Measurements from ENCODE around the gene SLC25A13. TPM values are rescaled to one million over a fixed set of nuclear protein-coding genes. Genes with fewer than 3 reads are reported as not detected.
"Not testable (repeated sequence)": the region's sequence is repeated elsewhere in the genome, so short reads cannot be mapped to it uniquely, and the experiment has no call there.

SLC25A13 gene, protein sequence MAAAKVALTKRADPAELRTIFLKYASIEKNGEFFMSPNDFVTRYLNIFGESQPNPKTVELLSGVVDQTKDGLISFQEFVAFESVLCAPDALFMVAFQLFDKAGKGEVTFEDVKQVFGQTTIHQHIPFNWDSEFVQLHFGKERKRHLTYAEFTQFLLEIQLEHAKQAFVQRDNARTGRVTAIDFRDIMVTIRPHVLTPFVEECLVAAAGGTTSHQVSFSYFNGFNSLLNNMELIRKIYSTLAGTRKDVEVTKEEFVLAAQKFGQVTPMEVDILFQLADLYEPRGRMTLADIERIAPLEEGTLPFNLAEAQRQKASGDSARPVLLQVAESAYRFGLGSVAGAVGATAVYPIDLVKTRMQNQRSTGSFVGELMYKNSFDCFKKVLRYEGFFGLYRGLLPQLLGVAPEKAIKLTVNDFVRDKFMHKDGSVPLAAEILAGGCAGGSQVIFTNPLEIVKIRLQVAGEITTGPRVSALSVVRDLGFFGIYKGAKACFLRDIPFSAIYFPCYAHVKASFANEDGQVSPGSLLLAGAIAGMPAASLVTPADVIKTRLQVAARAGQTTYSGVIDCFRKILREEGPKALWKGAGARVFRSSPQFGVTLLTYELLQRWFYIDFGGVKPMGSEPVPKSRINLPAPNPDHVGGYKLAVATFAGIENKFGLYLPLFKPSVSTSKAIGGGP
- 10 to 100 TPM; 20.2 to 41.2 TPM for total RNA-seq
- 10 to 100 TPM; 22.5 to 29.4 (median 25.1) TPM for polyA plus RNA-seq (ENCODE audit: insufficient read length in 6 of 6)
- long read RNA-seq, donor 1, partial matches to known transcripts = 0 of 2 reads
- long read RNA-seq, donor 1, other reads (novel, unspliced or antisense) = 0 of 2 reads
- long read RNA-seq, donor 2, partial matches to known transcripts = 7 of 10 reads
- long read RNA-seq, donor 2, other reads (novel, unspliced or antisense) = 0 of 10 reads
- long read RNA-seq, donor 3, partial matches to known transcripts = 0 of 5 reads
- long read RNA-seq, donor 3, other reads (novel, unspliced or antisense) = 0 of 5 reads
- long read RNA-seq, donor 4, partial matches to known transcripts = 6 of 10 reads
- long read RNA-seq, donor 4, other reads (novel, unspliced or antisense) = 1 of 10 reads
- long read RNA-seq, donor 5, partial matches to known transcripts = 0 of 4 reads
- long read RNA-seq, donor 5, other reads (novel, unspliced or antisense) = 0 of 4 reads
- long read RNA-seq, donor 6, partial matches to known transcripts = 14 of 17 reads
- long read RNA-seq, donor 6, other reads (novel, unspliced or antisense) = 0 of 17 reads
- long read RNA-seq, donor 7, partial matches to known transcripts = 0 of 1 reads
- long read RNA-seq, donor 7, other reads (novel, unspliced or antisense) = 0 of 1 reads
- long read RNA-seq, donor 8, partial matches to known transcripts = 0 of 1 reads
- long read RNA-seq, donor 8, other reads (novel, unspliced or antisense) = 0 of 1 reads
- long read RNA-seq, donor 9 = 0 reads
- long read RNA-seq, donor 10, partial matches to known transcripts = 6 of 9 reads
- long read RNA-seq, donor 10, other reads (novel, unspliced or antisense) = 2 of 9 reads
- long read RNA-seq, donor 11, transcript SLC25A13-201 (18 exons, 3,136 nt) = major isoform, 8 of 31 reads
- long read RNA-seq, donor 11, partial matches to known transcripts = 23 of 31 reads
- long read RNA-seq, donor 11, other reads (novel, unspliced or antisense) = 0 of 31 reads
- long read RNA-seq, donor 12, partial matches to known transcripts = 0 of 4 reads
- long read RNA-seq, donor 12, other reads (novel, unspliced or antisense) = 0 of 4 reads

DNA sequence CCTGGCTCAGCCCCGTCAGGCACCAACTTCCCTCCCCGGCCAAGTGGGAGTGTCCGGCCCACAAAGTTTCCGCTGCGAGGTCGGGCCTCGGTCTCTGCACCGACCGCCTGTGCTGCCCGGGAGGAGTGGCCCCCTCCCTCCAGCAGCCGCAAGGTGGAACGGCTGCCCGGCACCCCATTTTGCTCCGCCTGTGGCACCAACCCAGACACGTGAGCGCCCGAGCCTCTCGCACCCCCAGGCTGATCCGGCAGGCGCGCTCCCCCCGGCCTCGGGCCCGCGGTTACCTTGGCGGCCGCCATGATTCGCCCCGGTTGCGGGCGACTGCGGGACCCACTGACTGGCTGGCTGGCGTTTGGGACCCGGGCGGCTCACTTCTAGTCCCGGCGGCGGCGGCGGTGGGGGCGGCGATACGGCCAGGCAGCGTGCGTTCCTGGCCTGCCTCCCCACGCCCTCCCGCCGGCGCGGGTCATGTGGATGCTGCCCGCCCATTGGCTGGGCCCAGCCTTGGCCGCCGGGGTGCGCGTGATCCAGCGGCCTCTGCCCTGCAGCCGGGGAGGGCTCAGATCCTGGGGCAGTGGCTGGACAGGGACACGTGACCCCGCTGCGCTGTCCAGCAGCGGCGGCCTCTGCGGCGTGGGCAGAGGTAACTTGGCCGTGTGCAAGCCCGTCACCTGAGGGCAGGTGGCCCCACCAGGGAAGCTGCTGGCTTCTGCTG lies at the start of gene SLC25A13:
Gene SLC25A13 (minus strand): TSS at position 441 of the 715 bp plus-strand sequence. CDS start 142 bp downstream, at position 299.
- Histone ChIP-seq H3K9me3 (no peaks in the 10 kb centered on the region), H3K36me3 (no peaks in the 10 kb centered on the region), H3K4me3 (peak within 1 kb of the TSS; percentile 97 to 99), H3K4me1 (peaks cover 4 to 45% of the 10 kb centered on the region in 2 donors), H3K27me3 (no peaks in the 10 kb centered on the region), H3K27ac (peak within 1 kb of the TSS; percentile 98 to 99)
- intact Hi-C loops (cut with DNase I) = no loop called here
- peak; percentile 98 for ATAC-seq
- peak; percentile 69 to 99 (median 92) for DNase-seq
- TF ChIP-seq, protein P1, sequence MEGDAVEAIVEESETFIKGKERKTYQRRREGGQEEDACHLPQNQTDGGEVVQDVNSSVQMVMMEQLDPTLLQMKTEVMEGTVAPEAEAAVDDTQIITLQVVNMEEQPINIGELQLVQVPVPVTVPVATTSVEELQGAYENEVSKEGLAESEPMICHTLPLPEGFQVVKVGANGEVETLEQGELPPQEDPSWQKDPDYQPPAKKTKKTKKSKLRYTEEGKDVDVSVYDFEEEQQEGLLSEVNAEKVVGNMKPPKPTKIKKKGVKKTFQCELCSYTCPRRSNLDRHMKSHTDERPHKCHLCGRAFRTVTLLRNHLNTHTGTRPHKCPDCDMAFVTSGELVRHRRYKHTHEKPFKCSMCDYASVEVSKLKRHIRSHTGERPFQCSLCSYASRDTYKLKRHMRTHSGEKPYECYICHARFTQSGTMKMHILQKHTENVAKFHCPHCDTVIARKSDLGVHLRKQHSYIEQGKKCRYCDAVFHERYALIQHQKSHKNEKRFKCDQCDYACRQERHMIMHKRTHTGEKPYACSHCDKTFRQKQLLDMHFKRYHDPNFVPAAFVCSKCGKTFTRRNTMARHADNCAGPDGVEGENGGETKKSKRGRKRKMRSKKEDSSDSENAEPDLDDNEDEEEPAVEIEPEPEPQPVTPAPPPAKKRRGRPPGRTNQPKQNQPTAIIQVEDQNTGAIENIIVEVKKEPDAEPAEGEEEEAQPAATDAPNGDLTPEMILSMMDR (IDR thresholded peaks at IDR 0.05) = peak in 1 of 2 donors; percentile 8

DNA sequence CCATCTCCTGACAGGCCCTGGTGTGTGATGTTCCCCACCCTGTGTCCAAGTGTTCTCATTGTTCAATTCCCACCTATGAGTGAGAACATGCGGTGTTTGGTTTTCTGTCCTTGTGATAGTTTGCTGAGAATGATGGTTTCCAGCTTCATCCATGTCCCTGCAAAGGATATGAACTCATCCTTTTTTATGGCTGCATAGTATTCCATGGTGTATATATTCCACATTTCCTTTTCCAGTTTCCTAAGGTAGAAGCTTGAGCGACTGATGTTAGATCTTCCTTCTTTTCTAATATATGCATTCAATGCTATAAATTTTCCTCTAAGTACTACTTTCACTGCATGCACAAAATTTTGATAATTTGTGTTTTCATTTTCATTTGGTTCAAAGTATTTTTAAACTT lies 44.0 kb upstream of the SLC25A13 start:
- H3K27me3 ChIP-seq; H3K4me3 ChIP-seq; H3K4me1 ChIP-seq; DNase-seq; H3K36me3 ChIP-seq; ATAC-seq; H3K9me3 ChIP-seq; H3K27ac ChIP-seq; intact Hi-C loops (cut with DNase I): not testable (repeated sequence)

DNA sequence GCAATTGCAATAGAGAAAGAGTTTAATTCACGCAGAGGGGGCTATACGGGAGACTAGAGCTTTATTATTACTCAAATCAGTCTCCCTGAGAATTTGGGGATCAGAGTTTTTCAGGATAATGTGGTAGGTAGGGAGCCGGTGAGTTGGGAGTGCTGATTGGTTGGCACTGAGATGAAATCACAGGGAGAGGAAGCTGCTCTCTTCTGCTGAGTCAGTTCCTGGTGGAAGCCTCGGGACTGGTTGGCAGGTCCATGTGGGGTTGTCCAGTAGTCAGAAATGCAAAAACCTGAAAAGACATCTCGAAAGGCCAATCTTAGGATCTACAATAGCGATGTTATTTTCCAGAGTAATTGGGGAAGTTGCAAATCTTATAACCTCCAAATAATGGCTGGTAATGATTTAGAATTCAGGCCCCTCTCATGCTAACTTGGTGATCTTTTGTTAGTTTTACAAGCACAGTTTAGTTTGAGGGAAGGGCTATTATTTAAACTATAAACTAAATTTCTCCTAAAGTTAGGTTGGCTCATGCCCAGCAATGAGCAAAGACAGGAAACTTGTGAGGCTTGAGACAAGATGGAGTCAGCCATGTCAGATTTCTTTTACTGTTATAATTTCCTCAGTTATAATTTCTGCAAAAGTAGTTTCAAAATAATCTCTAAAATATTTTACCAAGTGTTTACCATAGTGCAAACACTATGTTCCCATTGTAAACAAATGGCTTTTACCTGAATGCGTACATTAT lies 39.4 kb upstream of the SLC25A13 start:
- ATAC-seq (no peak), DNase-seq (no peak)
- H3K4me1 ChIP-seq = no peaks in the 10 kb centered on the region
- no peak overlapping the region for H3K27ac ChIP-seq
- H3K9me3 ChIP-seq = no peaks in the 10 kb centered on the region
- TF ChIP-seq, protein P1 (IDR thresholded peaks at IDR 0.05) = no peak
- intact Hi-C loops (cut with DNase I) = no loop called here
- no peaks in the 10 kb centered on the region for H3K36me3 ChIP-seq
- no peak overlapping the region for H3K4me3 ChIP-seq
- H3K27me3 ChIP-seq = no peaks in the 10 kb centered on the region

DNA sequence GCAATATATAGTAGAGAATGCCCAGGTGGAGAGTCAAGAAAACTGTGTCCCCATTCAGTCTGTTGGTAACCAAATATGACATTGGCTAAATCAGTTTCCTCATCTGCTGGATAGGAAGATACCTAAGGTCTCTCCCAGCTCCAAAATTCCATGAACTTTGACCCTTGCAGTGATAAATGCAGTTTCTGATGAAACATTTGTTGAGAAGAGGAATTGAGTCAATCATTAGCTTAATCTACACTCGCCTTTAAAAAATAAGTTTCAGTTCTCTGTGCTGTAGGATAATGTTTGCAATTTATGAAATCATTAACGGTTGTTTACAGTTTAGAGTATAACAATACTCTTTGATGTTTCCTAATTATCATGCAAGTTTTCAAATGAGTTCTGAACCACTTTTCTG lies 38.0 kb upstream of the SLC25A13 start:
- no peaks in the 10 kb centered on the region for H3K36me3 ChIP-seq
- H3K27me3 ChIP-seq = no peaks in the 10 kb centered on the region
- H3K27ac ChIP-seq = no peak overlapping the region
- H3K4me3 ChIP-seq = no peak overlapping the region
- ATAC-seq (no peak), DNase-seq (no peak)
- TF ChIP-seq, protein P1 (IDR thresholded peaks at IDR 0.05) = no peak
- H3K4me1 ChIP-seq = no peaks in the 10 kb centered on the region
- intact Hi-C loops (cut with DNase I) = no loop called here
- no peaks in the 10 kb centered on the region for H3K9me3 ChIP-seq

DNA sequence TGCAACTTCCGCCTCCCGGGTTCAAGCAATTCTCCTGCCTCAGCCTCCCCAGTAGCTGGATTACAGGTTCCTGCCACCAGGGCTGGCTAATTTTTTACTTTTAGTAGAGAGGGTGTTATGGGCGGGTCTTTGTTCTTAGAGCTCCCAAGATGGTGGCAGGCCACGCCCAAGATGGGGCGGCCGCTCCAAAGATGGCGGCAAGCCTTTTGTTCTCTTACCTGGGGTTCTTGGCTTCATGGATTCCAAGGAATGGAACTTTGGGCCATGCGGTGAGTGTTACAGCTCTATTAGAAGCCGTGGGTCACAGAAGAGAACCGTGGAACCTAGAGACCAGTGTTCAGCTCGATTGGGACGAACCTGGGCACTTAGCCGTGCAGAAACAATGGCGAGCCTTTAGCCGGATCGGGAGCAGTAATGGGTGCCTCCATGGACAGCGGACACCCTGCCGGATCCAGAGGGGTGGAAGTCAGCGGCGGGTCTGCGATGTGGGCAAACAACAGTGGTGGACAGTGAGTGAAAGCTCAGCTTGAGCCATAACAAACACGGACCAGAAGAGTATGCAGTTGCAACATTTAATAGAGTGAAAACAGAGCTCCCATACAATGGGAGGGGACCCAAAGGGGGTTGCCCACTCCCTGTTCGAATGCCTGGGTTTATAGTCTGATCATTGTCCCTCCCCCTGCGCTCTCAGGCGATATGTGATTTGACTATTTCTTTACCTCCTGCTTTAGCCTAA lies 36.5 kb upstream of the SLC25A13 start:
- H3K4me3 ChIP-seq; H3K27me3 ChIP-seq; intact Hi-C loops (cut with DNase I); H3K4me1 ChIP-seq; H3K36me3 ChIP-seq; DNase-seq; H3K9me3 ChIP-seq; H3K27ac ChIP-seq; ATAC-seq: not testable (repeated sequence)

Data from left lung (tissue), 14 donors.